Measurements from ENCODE around the gene B9D1. TPM values are rescaled to one million over a fixed set of nuclear protein-coding genes. Genes with fewer than 3 reads are reported as not detected.

Gene B9D1, protein sequence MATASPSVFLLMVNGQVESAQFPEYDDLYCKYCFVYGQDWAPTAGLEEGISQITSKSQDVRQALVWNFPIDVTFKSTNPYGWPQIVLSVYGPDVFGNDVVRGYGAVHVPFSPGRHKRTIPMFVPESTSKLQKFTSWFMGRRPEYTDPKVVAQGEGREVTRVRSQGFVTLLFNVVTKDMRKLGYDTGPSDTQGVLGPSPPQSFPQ
- 75.0 and 81.6 TPM in 2 replicates for polyA plus RNA-seq (2012; rRNA removed)
- polyA plus RNA-seq (2012; cell fraction: cytosol; rRNA removed) = 56.1 and 64.8 TPM in 2 replicates
- polyA plus RNA-seq (2012; cell fraction: nucleus; rRNA removed) = 81.5 and 92.1 TPM in 2 replicates

DNA sequence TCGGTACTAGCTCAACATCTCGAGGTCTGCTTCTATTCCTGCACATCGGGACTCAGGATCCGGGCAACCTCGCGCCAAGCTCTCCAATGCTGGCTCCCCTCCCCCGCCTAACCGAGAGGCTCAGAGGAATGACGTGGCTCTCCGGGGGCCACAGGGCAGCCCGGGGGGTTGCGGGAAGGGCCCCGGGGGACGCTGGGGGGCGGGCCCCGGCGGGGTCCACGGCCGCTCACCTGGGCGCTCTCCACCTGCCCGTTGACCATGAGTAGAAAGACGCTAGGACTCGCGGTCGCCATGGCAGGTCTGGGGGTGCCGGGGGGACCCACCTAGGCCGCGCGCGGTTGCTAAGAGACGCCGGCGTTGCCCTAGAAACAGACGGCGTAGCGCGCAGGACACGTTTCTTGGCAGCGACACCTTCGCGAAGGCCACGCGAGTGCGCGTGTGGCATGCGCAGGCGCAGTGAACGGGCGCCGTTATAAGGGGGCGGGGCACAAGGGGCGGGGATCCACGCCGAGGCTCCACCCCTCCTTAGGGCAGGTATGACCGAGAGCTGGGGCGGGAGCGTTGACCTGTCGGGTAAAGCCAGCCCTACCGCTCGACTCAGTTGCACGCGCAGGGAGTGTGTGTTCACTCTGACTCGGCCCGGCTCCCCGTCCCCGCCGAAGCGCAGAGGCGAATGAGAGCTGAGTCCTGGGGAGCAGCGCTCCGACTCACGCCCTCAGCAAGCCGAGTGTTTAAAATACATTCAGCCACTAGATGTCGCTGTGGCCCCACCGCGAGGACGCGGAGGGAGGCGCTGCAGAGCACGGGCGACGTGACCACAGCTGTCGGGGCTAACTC, at the start of gene B9D1:
Gene B9D1 (minus strand): TSS at position 447 of the 837 bp plus-strand sequence. CDS start 154 bp downstream, at position 293.
- peak; percentile 99 for DNase-seq
- H3K27me3 ChIP-seq (ENCODE audit: insufficient read depth) = no peaks in the 10 kb centered on the region
- peak within 1 kb of the TSS; percentile 72 to 75 for H3K4me3 ChIP-seq (ENCODE audit: low read depth in 2 of 2, low read length in 1 of 2)
- peaks cover 13 to 32% of the 10 kb centered on the region in 2 experiments; a peak in 2 of 4 replicates for H3K4me1 ChIP-seq (ENCODE audit: control insufficient read depth in 1 of 2, insufficient read depth in 2 of 2, low read depth in 1 of 2, low read length in 1 of 2)
- peak within 1 kb of the TSS; percentile 85 for H3K4me2 ChIP-seq
- ChIA-PET CTCF (interaction anchor here (0.5 to 12.0 kb wide), 68 partner anchors 8 to 439 kb away, joined by 3 to 305 read pairs (median 6); partner anchors contain the start of genes ALDH3A2, MAPK7, MFAP4 and RNF112), POLR2A (interaction anchor here (0.8 to 2.3 kb wide), 4 partner anchors 15 to 400 kb away, joined by 3 to 15 read pairs (median 12); partner anchors contain the start of genes MAPK7 and MFAP4)
- no peaks in the 10 kb centered on the region for H3K9me2 ChIP-seq
- H4K20me1 ChIP-seq (ENCODE audit: insufficient read depth) = no peaks in the 10 kb centered on the region
- peak within 1 kb of the TSS; percentile 83 to 88 for H3K27ac ChIP-seq (ENCODE audit: low read depth in 2 of 2, low read length in 1 of 2)
- H3K36me3 ChIP-seq (replicated peaks in 1 of 2; ENCODE audit: control insufficient read depth in 1 of 2, insufficient read depth in 2 of 2, low read length in 1 of 2) = peaks cover 0 to 7% of the 10 kb centered on the region in 2 experiments
- peak within 1 kb of the TSS; percentile 82 for H3K9ac ChIP-seq
- peaks cover 8% of the 10 kb centered on the region for H3K79me2 ChIP-seq (ENCODE audit: insufficient read depth)
- H2AFZ ChIP-seq (ENCODE audit: low read depth) = peak within 1 kb of the TSS; percentile 83
- H3K9me3 ChIP-seq = no peaks in the 10 kb centered on the region
- peaks cover 7% of the 10 kb centered on the region for H3F3A ChIP-seq (replicated peaks; ENCODE audit: insufficient read depth)
- WGBS (ENCODE audit: low lambda C conversion rate) = 2% methylated on average over 40 of the region's 83 CpGs
- TF ChIP-seq MXI1 (IDR thresholded peaks at IDR 0.05; ENCODE audit: low read depth, low read length) = peak; percentile 98
- TF ChIP-seq SMC3 (IDR thresholded peaks at IDR 0.05; ENCODE audit: low read depth, low read length) = peak; percentile 98
- TF ChIP-seq, protein P1, sequence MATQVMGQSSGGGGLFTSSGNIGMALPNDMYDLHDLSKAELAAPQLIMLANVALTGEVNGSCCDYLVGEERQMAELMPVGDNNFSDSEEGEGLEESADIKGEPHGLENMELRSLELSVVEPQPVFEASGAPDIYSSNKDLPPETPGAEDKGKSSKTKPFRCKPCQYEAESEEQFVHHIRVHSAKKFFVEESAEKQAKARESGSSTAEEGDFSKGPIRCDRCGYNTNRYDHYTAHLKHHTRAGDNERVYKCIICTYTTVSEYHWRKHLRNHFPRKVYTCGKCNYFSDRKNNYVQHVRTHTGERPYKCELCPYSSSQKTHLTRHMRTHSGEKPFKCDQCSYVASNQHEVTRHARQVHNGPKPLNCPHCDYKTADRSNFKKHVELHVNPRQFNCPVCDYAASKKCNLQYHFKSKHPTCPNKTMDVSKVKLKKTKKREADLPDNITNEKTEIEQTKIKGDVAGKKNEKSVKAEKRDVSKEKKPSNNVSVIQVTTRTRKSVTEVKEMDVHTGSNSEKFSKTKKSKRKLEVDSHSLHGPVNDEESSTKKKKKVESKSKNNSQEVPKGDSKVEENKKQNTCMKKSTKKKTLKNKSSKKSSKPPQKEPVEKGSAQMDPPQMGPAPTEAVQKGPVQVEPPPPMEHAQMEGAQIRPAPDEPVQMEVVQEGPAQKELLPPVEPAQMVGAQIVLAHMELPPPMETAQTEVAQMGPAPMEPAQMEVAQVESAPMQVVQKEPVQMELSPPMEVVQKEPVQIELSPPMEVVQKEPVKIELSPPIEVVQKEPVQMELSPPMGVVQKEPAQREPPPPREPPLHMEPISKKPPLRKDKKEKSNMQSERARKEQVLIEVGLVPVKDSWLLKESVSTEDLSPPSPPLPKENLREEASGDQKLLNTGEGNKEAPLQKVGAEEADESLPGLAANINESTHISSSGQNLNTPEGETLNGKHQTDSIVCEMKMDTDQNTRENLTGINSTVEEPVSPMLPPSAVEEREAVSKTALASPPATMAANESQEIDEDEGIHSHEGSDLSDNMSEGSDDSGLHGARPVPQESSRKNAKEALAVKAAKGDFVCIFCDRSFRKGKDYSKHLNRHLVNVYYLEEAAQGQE (IDR thresholded peaks at IDR 0.05; ENCODE audit: low read depth, low read length) = no peak
- TF ChIP-seq GABPA (IDR thresholded peaks at IDR 0.05; ENCODE audit: low read depth) = no peak
- TF ChIP-seq, protein P2, sequence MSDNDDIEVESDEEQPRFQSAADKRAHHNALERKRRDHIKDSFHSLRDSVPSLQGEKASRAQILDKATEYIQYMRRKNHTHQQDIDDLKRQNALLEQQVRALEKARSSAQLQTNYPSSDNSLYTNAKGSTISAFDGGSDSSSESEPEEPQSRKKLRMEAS (IDR thresholded peaks at IDR 0.05; ENCODE audit: low read depth) = peak; percentile 75
- TF ChIP-seq EP300 (IDR thresholded peaks at IDR 0.05; ENCODE audit: borderline replicate concordance in 1 of 2, low read depth in 1 of 2, low read length in 1 of 2) = no peak; a peak in 1 of 4 replicates
- TF ChIP-seq YY1 (IDR thresholded peaks at IDR 0.05; ENCODE audit: low read depth) = peak; percentile 52; the same call in 1 of the 2 replicates
- no peak for TF ChIP-seq FOXJ3 (CRISPR knock-in tag; IDR thresholded peaks at IDR 0.05)
- TF ChIP-seq RFX5 (IDR thresholded peaks at IDR 0.05; ENCODE audit: low read length) = peak; percentile 97
- TF ChIP-seq, protein P3, sequence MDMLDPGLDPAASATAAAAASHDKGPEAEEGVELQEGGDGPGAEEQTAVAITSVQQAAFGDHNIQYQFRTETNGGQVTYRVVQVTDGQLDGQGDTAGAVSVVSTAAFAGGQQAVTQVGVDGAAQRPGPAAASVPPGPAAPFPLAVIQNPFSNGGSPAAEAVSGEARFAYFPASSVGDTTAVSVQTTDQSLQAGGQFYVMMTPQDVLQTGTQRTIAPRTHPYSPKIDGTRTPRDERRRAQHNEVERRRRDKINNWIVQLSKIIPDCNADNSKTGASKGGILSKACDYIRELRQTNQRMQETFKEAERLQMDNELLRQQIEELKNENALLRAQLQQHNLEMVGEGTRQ (IDR thresholded peaks at IDR 0.05; ENCODE audit: borderline replicate concordance, low read depth, low read length) = no peak
- peak; percentile 93 for TF ChIP-seq NRF1 (IDR thresholded peaks at IDR 0.05; ENCODE audit: low read depth, low read length)
- TF ChIP-seq FOSL2 (IDR thresholded peaks at IDR 0.05; ENCODE audit: borderline replicate concordance, low read depth) = peak; percentile 8; the same call in 1 of the 2 replicates
- peak; percentile 97 for TF ChIP-seq RAD21 (IDR thresholded peaks at IDR 0.05; ENCODE audit: low read length)
- TF ChIP-seq MEF2A (IDR thresholded peaks at IDR 0.05; ENCODE audit: borderline replicate concordance, low read depth) = no peak
- TF ChIP-seq, protein P4, sequence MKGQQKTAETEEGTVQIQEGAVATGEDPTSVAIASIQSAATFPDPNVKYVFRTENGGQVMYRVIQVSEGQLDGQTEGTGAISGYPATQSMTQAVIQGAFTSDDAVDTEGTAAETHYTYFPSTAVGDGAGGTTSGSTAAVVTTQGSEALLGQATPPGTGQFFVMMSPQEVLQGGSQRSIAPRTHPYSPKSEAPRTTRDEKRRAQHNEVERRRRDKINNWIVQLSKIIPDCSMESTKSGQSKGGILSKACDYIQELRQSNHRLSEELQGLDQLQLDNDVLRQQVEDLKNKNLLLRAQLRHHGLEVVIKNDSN (IDR thresholded peaks at IDR 0.05; ENCODE audit: borderline replicate concordance, low read depth) = no peak
- TF ChIP-seq TEAD4 (IDR thresholded peaks at IDR 0.05; ENCODE audit: borderline replicate concordance, insufficient read depth) = no peak
- peak; percentile 31; the same call in 1 of the 2 replicates for TF ChIP-seq NFIC (IDR thresholded peaks at IDR 0.05; ENCODE audit: borderline replicate concordance)
- TF ChIP-seq, protein P5, sequence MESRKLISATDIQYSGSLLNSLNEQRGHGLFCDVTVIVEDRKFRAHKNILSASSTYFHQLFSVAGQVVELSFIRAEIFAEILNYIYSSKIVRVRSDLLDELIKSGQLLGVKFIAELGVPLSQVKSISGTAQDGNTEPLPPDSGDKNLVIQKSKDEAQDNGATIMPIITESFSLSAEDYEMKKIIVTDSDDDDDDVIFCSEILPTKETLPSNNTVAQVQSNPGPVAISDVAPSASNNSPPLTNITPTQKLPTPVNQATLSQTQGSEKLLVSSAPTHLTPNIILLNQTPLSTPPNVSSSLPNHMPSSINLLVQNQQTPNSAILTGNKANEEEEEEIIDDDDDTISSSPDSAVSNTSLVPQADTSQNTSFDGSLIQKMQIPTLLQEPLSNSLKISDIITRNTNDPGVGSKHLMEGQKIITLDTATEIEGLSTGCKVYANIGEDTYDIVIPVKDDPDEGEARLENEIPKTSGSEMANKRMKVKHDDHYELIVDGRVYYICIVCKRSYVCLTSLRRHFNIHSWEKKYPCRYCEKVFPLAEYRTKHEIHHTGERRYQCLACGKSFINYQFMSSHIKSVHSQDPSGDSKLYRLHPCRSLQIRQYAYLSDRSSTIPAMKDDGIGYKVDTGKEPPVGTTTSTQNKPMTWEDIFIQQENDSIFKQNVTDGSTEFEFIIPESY (IDR thresholded peaks at IDR 0.05; ENCODE audit: borderline replicate concordance, low read depth) = no peak
- no peak for TF ChIP-seq RXRA (IDR thresholded peaks at IDR 0.05; ENCODE audit: borderline replicate concordance, low read depth)
- no peak for TF ChIP-seq RCOR1 (IDR thresholded peaks at IDR 0.05; ENCODE audit: low read length)
- 0 out of 2 replicates have a peak, but pooled peaks have one; percentile 8 for TF ChIP-seq POLR2AphosphoS5 (IDR thresholded peaks at IDR 0.05; ENCODE audit: low read depth, low read length)
- peak; percentile 14; the same call in 1 of the 2 replicates for TF ChIP-seq TAF1 (IDR thresholded peaks at IDR 0.05; ENCODE audit: borderline replicate concordance, low read depth, low read length)
- no peak for TF ChIP-seq SIN3A (IDR thresholded peaks at IDR 0.05; ENCODE audit: borderline replicate concordance, low read depth, low read length)

Data from SK-N-SH (cell line).